RPMI7951 (cell line): ENCODE results near the gene ARHGEF33. TPM values are rescaled to one million over a fixed set of nuclear protein-coding genes. Genes with fewer than 3 reads are reported as not detected.

ENCODE experiments used
- DNase-seq: peaks from one replicate; pipeline ENCODE4 v3.0.0-alpha.2; 2012; ENCODE audit warnings: low read depth
- total RNA-seq: library from RNA; depleted of rRNA; stranded (reverse); fragments of >200 nt; shearing (Covaris generic); gene quantifications from 2 replicates; pipeline ENCODE4 v1.2.3, GENCODE V29; 2014

The ARHGEF33 gene
- total RNA-seq, 1 experiment from 2014 or later, result 0.24 TPM

- peak; percentile 72 for DNase-seq
Observed at GRCh38 chr2:38959938-38960608, 70.4 kb downstream of the ARHGEF33 start.

DNA sequence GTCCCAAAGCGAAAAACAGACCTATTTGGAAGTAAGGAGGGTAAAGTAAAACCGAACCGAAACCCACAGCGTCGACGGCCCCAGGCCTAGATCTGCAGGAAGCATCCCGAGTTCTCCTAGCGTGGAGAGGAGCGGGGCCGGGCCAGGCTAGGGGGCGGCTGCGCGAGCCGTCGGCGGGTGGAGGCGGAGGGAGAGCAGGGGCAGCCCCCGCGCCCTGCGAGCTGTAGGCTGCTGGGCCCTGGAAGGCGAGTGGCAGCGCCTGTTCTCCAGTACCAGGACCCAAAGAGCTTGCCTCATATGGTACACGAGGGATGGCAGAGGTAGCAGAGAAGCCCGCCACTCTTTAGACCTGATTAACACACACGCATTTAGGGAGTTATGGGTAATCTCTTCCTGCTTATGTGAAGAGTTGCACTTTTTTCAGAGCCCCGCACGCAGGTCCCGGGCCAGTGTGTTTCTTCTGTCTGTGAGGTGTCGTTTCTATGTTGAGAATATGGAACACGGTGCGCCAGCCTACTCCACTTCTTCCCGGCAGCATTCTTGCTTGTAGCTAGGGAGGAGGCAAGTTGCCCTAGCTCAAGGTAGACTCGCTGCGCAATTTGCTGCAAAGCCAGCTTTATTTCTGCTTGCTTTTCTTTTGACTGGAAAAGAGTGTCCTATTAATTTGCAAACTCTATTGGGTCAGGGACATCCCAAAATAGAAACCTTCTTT lies 71.1 kb downstream of the ARHGEF33 start:
- DNase-seq, result peak; percentile 3

DNA sequence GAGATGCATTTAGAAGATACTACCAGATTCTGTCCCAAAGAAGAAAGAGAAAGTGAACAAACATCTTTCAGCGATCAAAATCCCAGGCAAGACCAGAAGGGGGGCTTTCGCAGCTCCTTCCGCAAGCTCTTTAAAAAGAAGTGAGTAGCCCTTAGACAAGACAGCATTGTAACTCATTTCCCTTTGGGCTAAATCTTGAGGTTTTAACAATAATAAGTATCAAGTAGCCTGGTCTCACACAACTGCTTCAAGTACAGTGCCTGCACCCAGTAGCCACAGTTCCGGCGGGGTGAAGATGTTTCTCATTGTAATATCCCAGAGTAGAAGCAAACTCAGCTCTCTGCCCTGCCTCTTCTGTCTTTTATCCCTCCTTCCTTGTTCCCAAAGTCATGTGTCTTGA lies 76.3 kb downstream of the ARHGEF33 start:
- peak; percentile 13 for DNase-seq

DNA sequence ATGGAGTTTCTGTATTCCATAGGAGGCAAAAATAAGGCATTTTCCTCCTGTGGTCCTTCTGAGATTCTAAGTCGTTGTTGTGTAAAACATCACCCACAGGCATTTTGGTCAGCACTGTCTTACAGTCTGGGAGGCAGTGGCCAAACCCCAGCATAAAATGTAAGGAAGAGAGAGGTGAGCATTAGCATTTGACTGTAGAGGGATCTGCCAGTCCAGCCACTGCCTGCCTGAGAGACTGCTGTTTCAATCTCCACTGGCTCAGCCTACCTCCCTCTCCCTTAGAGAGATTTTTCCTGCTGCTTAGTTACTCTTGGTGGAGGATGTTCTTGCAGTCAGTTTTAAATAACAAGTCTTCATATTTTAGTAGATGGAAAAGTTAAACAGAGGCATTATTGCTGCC lies 77.0 kb downstream of the ARHGEF33 start:
- no peak for DNase-seq

DNA sequence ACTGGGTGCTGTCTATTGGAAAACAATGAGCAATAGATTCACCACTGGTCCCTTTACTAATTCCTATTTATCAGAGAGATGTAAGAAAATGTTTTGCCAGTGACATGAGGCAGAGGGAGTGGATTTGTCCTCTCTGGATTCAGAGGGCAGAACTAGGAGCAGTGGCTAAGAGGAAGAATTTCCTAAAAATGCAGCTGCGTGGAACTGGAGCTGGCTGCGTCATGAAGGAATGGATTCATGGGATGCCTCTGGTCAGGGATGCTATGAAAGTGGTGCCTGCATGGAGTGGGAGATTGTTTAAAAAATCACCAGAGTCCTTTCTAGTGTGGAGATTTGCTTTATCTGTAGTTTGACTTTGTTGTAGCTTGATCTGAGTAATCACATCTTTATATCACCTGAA lies 78.3 kb downstream of the ARHGEF33 start:
- no peak for DNase-seq

GRCh38 chr2:38971377-38971776 lies 81.7 kb downstream of the ARHGEF33 start:
- no peak for DNase-seq

DNA sequence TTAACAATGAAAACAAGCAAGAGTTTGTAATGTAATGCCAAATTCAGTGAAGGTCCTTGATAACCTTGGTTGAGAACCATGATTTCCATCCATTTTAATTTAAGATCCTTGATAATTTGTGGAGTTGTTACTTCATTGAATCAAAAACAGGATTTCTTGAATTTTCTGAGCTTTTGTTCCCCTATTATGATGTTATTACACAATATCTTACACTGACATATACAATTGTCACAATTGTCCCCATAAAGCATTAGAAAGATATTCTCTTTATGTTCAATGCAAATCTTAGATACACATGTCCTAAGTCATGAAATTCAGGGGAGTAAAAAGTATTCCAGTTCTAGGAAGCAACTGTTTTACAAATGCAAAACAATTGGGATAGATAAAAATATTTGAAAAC lies 83.6 kb downstream of the ARHGEF33 start:
- DNase-seq, result no peak

GRCh38 chr2:38975042-38975441 lies 85.4 kb downstream of the ARHGEF33 start:
- DNase-seq, result no peak

GRCh38 chr2:38977047-38977446 lies 87.4 kb downstream of the ARHGEF33 start:
- DNase-seq, result no peak

GRCh38 chr2:38978296-38978903 lies 88.7 kb downstream of the ARHGEF33 start:
- DNase-seq, result no peak

- no peak for DNase-seq
Observed at GRCh38 chr2:38978908-38979307, 89.2 kb downstream of the ARHGEF33 start.

GRCh38 chr2:38981003-38981669 lies 91.5 kb downstream of the ARHGEF33 start:
- DNase-seq, result no peak

GRCh38 chr2:38981670-38982357 lies 92.1 kb downstream of the ARHGEF33 start:
- no peak for DNase-seq

DNA sequence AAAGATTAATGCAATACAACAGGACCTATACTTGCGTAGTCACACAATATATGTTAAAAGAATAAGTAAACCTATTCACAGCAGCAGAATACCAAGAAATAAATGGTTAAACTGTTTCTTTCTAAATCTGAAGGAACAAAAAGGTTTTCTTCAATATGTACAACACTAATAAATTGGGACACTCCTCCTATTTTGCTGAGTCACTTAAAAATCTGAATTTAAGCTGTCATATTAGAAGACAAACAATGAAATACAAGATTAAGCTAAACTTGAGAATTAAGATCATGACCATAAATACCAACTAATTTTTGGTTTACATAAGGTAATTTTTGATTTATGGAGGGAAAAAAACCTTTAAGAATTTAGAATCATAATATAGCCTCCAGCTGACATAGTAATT lies 92.8 kb downstream of the ARHGEF33 start:
- DNase-seq, result no peak

DNA sequence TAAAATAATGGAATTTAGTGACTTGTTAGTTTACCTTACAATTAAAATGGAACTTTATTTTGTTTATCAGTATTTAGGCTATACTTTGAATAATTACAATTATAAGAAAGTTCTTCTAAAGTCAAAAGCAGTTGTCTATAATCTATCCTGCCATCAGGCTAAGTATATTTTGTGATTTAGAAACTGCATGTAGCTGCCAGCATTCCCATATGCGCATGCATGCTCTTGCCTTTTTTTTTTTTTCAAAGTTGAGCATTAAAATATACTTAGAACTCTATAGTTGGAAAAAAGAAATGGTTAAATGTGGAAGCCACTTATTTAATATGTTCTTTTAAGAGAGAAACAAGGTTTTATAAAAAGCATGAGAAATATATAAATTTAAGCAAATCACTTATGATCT lies 99.0 kb downstream of the ARHGEF33 start:
- DNase-seq, result no peak

DNA sequence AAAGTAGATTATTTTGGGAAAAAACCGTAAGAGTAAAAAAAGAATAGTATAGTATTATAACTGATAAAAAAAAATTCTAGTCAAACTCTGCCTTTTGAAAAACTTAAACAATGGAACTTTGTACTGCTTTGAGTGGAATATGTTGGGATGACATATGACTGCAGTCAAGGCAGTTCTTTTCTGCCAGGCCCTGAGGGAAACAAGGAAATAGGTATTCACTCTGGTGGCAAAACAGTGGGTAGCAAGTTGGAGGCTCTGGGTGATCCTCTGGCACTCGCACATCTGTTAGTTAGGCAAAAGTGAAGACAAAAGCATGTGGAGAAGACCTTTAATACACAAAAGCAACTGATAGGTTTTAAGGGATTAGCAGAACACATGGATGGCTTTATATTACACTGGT lies 102.2 kb downstream of the ARHGEF33 start:
- peak; percentile 9 for DNase-seq

DNA sequence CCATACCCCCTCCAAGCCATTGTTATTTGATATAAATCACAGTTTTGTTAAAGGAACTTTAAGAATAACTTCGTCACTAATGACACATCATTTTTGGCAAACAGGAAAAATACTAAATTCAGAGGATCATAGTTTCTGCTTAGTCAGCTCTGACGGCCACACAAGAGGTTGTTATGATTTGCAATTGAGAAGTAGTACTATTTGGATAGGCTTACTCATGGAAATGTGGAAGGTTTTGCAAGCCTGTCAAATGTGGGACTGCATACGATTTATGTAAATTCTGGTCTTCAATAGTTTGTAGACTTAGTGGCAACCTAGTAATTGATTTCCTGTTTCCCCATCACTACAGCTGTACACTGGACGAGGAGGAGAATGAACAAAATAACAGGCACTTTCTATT lies 108.1 kb downstream of the ARHGEF33 start:
- peak; percentile 44 for DNase-seq

DNA sequence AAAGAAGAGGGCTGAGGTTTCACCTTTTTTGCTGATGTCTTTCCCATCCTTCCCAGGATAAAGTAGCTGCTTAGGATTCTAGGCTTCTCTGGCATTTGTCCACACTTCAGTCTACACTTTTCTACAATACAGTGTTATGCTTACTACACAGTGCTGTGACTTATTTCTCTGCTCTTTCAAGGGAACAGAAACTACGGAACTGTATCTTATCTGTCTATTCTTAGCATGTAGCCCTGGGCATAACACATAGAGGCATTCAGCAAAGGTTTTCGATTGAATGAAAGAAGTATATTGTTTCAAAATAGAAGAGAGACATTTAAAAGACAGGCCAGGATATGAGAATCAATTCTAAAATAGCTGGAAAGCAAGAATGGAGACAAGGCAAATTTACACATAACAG lies 110.9 kb downstream of the ARHGEF33 start:
- peak; percentile 42 for DNase-seq

DNA sequence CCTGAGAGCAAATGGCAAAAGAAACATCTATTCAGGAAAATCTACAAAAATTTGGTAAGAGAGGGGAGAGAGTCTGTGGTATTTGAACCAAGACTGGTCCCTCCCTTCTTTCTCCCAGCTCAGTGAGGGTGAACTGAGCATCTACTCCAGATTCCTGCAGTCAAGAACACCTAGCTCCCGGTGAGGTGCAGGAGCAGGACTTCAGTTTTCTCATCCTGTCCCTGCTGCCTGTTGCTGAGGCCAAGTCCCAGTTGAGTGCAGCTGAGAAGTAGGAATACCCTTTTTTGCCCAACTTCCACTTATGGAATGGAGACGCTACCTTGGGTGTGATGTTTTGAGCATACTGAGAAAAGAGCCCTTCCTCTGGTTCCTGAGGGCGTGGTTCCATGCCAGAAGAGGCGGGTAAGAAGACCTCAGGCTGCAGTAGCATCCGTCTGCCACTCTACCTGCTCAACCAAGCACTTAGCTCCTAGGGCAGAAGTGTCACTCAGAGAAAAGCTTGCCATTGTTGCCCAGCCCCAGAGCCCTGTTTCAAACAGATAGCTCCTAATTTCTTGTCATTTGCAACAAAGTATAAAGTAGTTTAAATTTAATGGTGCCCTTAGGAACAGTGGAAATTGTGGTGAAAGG lies 118.3 kb downstream of the ARHGEF33 start:
- no peak for DNase-seq

- no peak for DNase-seq
Observed at GRCh38 chr2:39008665-39009064, 119.0 kb downstream of the ARHGEF33 start.

- DNase-seq, result no peak
Observed at GRCh38 chr2:39013871-39014270, 124.2 kb downstream of the ARHGEF33 start.

GRCh38 chr2:39015424-39015823 lies 125.7 kb downstream of the ARHGEF33 start:
- no peak for DNase-seq
